GM23338 (cell line): ENCODE data around the gene SETX. TPM values are rescaled to one million over a fixed set of nuclear protein-coding genes. Genes with fewer than 3 reads are reported as not detected.

Experiments
- ATAC-seq: fragments of 200-7000 bp; cut with Tn5 transposase; 3 replicates; pipeline ENCODE4 v1.9.1; 2020
- DNase-seq: peaks from one replicate; pipeline ENCODE4 v3.0.0-alpha.2; 2015; ENCODE audit warnings: low spot score
- H2AFZ ChIP-seq: fragments of 200-600 bp; sonication (generic); 2 replicates; pipeline ENCODE4 v1.8.0; 2016; ENCODE audit warnings: antibody characterized with exemption, mild to moderate bottlenecking, moderate library complexity
- H3F3A ChIP-seq: fragments of 200-600 bp; sonication (generic); replicated peaks from 2 replicates; pipeline ENCODE4 v1.8.0; 2017; ENCODE audit warnings: antibody characterized with exemption, mixed run types, low read depth
- H3K27ac ChIP-seq: fragments of 200-600 bp; sonication (generic); 2 replicates; pipeline ENCODE4 v1.6.1; 2016; ENCODE audit warnings: low read depth
- H3K27me3 ChIP-seq: fragments of 200-600 bp; sonication (generic); 2 replicates; pipeline ENCODE4 v1.8.0; 2016; ENCODE audit warnings: mild to moderate bottlenecking, mixed run types, moderate library complexity; ENCODE audit not compliant: insufficient read depth
- H3K36me3 ChIP-seq: fragments of 200-600 bp; sonication (generic); 2 replicates; pipeline ENCODE4 v1.8.0; 2016; ENCODE audit warnings: mild to moderate bottlenecking; ENCODE audit not compliant: insufficient read depth
- H3K4me1 ChIP-seq: fragments of 200-600 bp; sonication (generic); 2 replicates; pipeline ENCODE4 v1.8.0; 2016; ENCODE audit warnings: mild to moderate bottlenecking, moderate library complexity; ENCODE audit not compliant: insufficient read depth
- H3K4me2 ChIP-seq: fragments of 200-600 bp; sonication (generic); 2 replicates; pipeline ENCODE4 v1.7.1; 2017; ENCODE audit warnings: mixed run types
- H3K4me3 ChIP-seq: fragments of 200-600 bp; sonication (generic); 2 replicates; pipeline ENCODE4 v1.6.1; 2016; ENCODE audit warnings: mixed run types
- H3K79me2 ChIP-seq: fragments of 200-600 bp; sonication (generic); replicated peaks from 2 replicates; pipeline ENCODE4 v1.8.0; 2017; ENCODE audit warnings: mild to moderate bottlenecking; ENCODE audit not compliant: insufficient read depth
- H3K9me2 ChIP-seq: fragments of 200-600 bp; sonication (generic); 2 replicates; pipeline ENCODE4 v1.8.0; 2017; ENCODE audit not compliant: insufficient read depth
- H4K20me1 ChIP-seq: fragments of 200-600 bp; sonication (generic); replicated peaks from 2 replicates; pipeline ENCODE4 v1.8.0; 2017; ENCODE audit warnings: mild to moderate bottlenecking; ENCODE audit not compliant: insufficient read depth
- H3K27ac Mint-ChIP-seq: 2 replicates; pipeline ENCODE4 v1.8.0; 2020; ENCODE audit warnings: inconsistent platforms, mild to moderate bottlenecking, moderate library complexity, mixed read lengths
- H3K27me3 Mint-ChIP-seq: 3 replicates; pipeline ENCODE4 v1.8.0; 2022; ENCODE audit warnings: low read depth, mild to moderate bottlenecking, moderate library complexity, mixed read lengths, inconsistent platforms; ENCODE audit not compliant: insufficient read depth, poor library complexity
- H3K36me3 Mint-ChIP-seq: 3 replicates; pipeline ENCODE4 v1.8.0; 2021; ENCODE audit warnings: low read depth, mild to moderate bottlenecking, inconsistent platforms, moderate library complexity, mixed read lengths
- H3K4me1 Mint-ChIP-seq: 3 replicates; pipeline ENCODE4 v1.8.0; 2020; ENCODE audit warnings: mild to moderate bottlenecking, inconsistent platforms, mixed read lengths
- H3K4me3 Mint-ChIP-seq: 3 replicates; pipeline ENCODE4 v1.8.0; 2021; ENCODE audit warnings: moderate library complexity, mild to moderate bottlenecking, inconsistent platforms, mixed read lengths
- H3K9me3 Mint-ChIP-seq: 3 replicates; pipeline ENCODE4 v1.8.0; 2020; ENCODE audit warnings: moderate library complexity, mild to moderate bottlenecking, inconsistent platforms, mixed read lengths
- CREB1 ChIP-seq: fragments of 250-450 bp; sonication (Bioruptor Pico); IDR thresholded peaks from 2 replicates; pipeline ENCODE4 v1.5.0; 2020; ENCODE audit warnings: low read depth, mild to moderate bottlenecking, moderate library complexity
- EZH2 ChIP-seq: fragments of 200-600 bp; sonication (generic); IDR thresholded peaks from one replicate; pipeline ENCODE4 v1.8.0; 2017; ENCODE audit warnings: antibody characterized with exemption, mild to moderate bottlenecking, low read depth; ENCODE audit not compliant: unreplicated experiment
- EZH2phosphoT487 ChIP-seq: fragments of 200-600 bp; sonication (generic); IDR thresholded peaks from one replicate; pipeline ENCODE4 v1.8.1; 2018; ENCODE audit warnings: antibody characterized with exemption; ENCODE audit not compliant: unreplicated experiment
- JUNB ChIP-seq: IDR thresholded peaks from one replicate; pipeline ENCODE4 v1.6.1; 2016; ENCODE audit warnings: antibody characterized with exemption; ENCODE audit not compliant: unreplicated experiment
- NANOG ChIP-seq: IDR thresholded peaks from 2 replicates; pipeline ENCODE4 v1.6.1; 2016; ENCODE audit warnings: antibody characterized with exemption, borderline replicate concordance
- POLR2AphosphoS5 ChIP-seq: IDR thresholded peaks from 2 replicates; pipeline ENCODE4 v1.6.1; 2016; ENCODE audit warnings: antibody characterized with exemption, low read depth
- STAT1 ChIP-seq: IDR thresholded peaks from one replicate; pipeline ENCODE4 v1.6.1; 2016; ENCODE audit warnings: antibody characterized with exemption; ENCODE audit not compliant: unreplicated experiment
- ZNF114 ChIP-seq: fragments of 250-450 bp; sonication (Bioruptor Pico); IDR thresholded peaks from 2 replicates; pipeline ENCODE4 v1.5.0; 2020; ENCODE audit warnings: mild to moderate bottlenecking, moderate library complexity
- ZNF331 ChIP-seq: fragments of 250-450 bp; sonication (Bioruptor Pico); IDR thresholded peaks from 2 replicates; pipeline ENCODE4 v1.5.0; 2020; ENCODE audit warnings: low read depth, mild to moderate bottlenecking, moderate library complexity
- ZNF462 ChIP-seq: fragments of 250-450 bp; sonication (Bioruptor Pico); IDR thresholded peaks from 2 replicates; pipeline ENCODE4 v1.5.0; 2020; ENCODE audit warnings: mild to moderate bottlenecking, moderate library complexity
- polyA plus RNA-seq: library from polyadenylated mRNA; unstranded; fragments of >200 nt; fragmentation: Nextera tagmentation; extraction: Ambion mirVana; gene quantifications from 2 replicates; pipeline ENCODE4 v1.2.1, GENCODE V29; 2016
- total RNA-seq: library from RNA; depleted of rRNA; stranded (reverse); fragments of >200 nt; shearing (Covaris generic); gene quantifications from 2 replicates; pipeline ENCODE4 v1.2.3, GENCODE V29; 2014
- TF ChIP-seq, protein P1 (sequence below): IDR thresholded peaks from 2 replicates; pipeline ENCODE4 v1.6.1; 2016; ENCODE audit warnings: antibody characterized with exemption
- TF ChIP-seq, protein P2 (sequence below): IDR thresholded peaks from one replicate; pipeline ENCODE4 v1.6.1; 2018; ENCODE audit warnings: antibody characterized with exemption; ENCODE audit not compliant: unreplicated experiment
- TF ChIP-seq, protein P3 (sequence below), 2 experiments: fragments of 200-600 bp in 1 of 2; sonication (generic) in 1 of 2; conservative IDR thresholded peaks; 2 replicates each; pipeline versions ENCODE4 v1.5.1 to v1.6.1; 2016 to 2017; ENCODE audit warnings: antibody characterized with exemption in 2 of 2, low read depth in 2 of 2, mild to moderate bottlenecking in 2 of 2, moderate library complexity in 1 of 2

The SETX gene
- total and polyA plus RNA-seq, 2 experiments from 2014 or later: 17.5 to 49.9 TPM

DNA sequence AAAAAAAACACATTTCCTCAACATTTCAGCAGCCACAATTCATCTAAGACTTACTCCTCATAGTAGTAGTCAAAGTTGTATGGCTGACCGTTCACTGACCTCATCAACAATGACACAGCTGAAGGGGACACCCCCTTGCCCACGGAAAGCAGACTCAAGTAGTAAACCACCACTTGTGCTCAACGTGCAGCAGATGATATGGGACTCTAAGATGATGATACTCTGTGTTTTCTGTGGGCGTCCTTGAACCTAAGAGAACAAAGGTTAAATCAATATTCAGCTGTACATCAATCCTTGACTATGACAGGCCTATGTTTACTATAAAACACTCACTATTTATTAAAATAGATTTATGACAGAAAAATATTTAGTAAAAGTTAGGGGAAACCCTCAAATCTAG is 71.6 kb downstream of the SETX start:
- Mint-ChIP-seq H3K27ac (no peak overlapping the region), H3K4me1 (no peaks in the 10 kb centered on the region), H3K4me3 (no peak overlapping the region), H3K36me3 (peaks cover 74% of the 10 kb centered on the region), H3K9me3 (no peaks in the 10 kb centered on the region), H3K27me3 (peaks cover 2% of the 10 kb centered on the region)
- Histone ChIP-seq H3F3A (0 out of 2 replicates have a peak, but pooled peaks cover 2% of the 10 kb centered on the region), H3K4me1 (no peaks in the 10 kb centered on the region), H3K4me3 (no peak overlapping the region), H3K36me3 (peaks cover 73% of the 10 kb centered on the region), H3K9me2 (no peaks in the 10 kb centered on the region), H3K4me2 (no peak overlapping the region), H3K27ac (no peak overlapping the region), H3K27me3 (no peaks in the 10 kb centered on the region), H2AFZ (no peak overlapping the region), H3K79me2 (no peaks in the 10 kb centered on the region), H4K20me1 (peaks cover 7% of the 10 kb centered on the region; the same call in 1 of the 2 replicates)
- no peak for DNase-seq
- ATAC-seq: no peak
- TF ChIP-seq ZNF114 (CRISPR knock-in tag) (no peak), STAT1 (no peak), POLR2AphosphoS5 (no peak), EZH2 (no peak), ZNF462 (CRISPR knock-in tag) (no peak), JUNB (no peak), EZH2phosphoT487 (no peak), NANOG (no peak), CREB1 (CRISPR knock-in tag) (no peak), ZNF331 (no peak)
- TF ChIP-seq, protein P1, sequence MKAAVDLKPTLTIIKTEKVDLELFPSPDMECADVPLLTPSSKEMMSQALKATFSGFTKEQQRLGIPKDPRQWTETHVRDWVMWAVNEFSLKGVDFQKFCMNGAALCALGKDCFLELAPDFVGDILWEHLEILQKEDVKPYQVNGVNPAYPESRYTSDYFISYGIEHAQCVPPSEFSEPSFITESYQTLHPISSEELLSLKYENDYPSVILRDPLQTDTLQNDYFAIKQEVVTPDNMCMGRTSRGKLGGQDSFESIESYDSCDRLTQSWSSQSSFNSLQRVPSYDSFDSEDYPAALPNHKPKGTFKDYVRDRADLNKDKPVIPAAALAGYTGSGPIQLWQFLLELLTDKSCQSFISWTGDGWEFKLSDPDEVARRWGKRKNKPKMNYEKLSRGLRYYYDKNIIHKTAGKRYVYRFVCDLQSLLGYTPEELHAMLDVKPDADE: no peak
- TF ChIP-seq, protein P2, sequence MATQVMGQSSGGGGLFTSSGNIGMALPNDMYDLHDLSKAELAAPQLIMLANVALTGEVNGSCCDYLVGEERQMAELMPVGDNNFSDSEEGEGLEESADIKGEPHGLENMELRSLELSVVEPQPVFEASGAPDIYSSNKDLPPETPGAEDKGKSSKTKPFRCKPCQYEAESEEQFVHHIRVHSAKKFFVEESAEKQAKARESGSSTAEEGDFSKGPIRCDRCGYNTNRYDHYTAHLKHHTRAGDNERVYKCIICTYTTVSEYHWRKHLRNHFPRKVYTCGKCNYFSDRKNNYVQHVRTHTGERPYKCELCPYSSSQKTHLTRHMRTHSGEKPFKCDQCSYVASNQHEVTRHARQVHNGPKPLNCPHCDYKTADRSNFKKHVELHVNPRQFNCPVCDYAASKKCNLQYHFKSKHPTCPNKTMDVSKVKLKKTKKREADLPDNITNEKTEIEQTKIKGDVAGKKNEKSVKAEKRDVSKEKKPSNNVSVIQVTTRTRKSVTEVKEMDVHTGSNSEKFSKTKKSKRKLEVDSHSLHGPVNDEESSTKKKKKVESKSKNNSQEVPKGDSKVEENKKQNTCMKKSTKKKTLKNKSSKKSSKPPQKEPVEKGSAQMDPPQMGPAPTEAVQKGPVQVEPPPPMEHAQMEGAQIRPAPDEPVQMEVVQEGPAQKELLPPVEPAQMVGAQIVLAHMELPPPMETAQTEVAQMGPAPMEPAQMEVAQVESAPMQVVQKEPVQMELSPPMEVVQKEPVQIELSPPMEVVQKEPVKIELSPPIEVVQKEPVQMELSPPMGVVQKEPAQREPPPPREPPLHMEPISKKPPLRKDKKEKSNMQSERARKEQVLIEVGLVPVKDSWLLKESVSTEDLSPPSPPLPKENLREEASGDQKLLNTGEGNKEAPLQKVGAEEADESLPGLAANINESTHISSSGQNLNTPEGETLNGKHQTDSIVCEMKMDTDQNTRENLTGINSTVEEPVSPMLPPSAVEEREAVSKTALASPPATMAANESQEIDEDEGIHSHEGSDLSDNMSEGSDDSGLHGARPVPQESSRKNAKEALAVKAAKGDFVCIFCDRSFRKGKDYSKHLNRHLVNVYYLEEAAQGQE: no peak
- TF ChIP-seq, protein P3, sequence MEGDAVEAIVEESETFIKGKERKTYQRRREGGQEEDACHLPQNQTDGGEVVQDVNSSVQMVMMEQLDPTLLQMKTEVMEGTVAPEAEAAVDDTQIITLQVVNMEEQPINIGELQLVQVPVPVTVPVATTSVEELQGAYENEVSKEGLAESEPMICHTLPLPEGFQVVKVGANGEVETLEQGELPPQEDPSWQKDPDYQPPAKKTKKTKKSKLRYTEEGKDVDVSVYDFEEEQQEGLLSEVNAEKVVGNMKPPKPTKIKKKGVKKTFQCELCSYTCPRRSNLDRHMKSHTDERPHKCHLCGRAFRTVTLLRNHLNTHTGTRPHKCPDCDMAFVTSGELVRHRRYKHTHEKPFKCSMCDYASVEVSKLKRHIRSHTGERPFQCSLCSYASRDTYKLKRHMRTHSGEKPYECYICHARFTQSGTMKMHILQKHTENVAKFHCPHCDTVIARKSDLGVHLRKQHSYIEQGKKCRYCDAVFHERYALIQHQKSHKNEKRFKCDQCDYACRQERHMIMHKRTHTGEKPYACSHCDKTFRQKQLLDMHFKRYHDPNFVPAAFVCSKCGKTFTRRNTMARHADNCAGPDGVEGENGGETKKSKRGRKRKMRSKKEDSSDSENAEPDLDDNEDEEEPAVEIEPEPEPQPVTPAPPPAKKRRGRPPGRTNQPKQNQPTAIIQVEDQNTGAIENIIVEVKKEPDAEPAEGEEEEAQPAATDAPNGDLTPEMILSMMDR (conservative IDR thresholded peaks at IDR 0.05; ENCODE audit: low read depth in 2 of 2): no peak
